ENCODE results near the gene SMARCA4. TPM values are rescaled to one million over a fixed set of nuclear protein-coding genes. Genes with fewer than 3 reads are reported as not detected.
A peak's percentile ranks its signal among the peaks of the same experiment; 100 is the strongest.

SMARCA4 gene
- total and polyA plus RNA-seq, 2 experiments from 2014 or later, result 80.7 to 93.4 TPM

DNA sequence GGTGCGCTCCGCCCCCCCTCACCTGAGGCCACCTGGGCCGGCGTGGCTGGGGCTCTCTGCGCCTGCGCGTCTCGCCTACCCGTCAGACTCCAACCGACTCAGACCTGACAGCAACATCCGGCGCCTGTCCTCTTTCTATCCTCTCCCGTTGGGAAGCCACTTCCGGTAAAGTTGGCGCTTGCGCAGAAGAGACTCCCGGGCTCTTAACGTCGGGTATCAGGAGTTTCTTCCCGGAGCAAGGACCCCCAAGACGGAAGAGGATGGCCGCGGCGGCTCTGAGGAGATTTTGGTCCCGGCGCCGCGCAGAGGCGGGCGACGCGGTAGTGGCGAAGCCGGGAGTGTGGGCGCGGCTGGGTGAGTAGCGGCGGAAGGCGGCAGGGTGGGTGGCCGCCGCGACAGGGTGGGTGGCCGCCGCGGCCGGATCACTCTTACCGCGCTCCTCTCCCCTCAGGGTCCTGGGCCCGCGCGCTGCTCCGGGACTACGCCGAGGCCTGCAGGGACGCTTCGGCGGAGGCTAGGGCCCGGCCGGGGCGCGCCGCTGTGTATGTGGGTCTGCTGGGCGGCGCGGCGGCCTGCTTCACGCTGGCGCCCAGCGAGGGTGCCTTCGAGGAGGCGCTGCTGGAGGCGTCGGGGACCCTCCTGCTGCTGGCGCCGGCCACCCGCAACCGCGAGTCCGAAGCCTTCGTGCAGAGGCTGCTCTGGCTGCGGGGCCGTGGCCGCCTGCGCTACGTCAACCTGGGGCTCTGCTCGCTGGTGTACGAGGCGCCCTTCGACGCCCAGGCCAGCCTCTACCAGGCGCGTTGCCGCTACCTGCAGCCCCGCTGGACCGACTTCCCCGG lies 32.0 kb upstream of the SMARCA4 start, which contains the start of the genes TIMM29 and YIPF2:
TIMM29 (plus strand) TSS at position 249 of the 839 bp plus-strand sequence; CDS start at position 261, 12 bp downstream.
YIPF2 (minus strand) TSS at position 77 of the 839 bp plus-strand sequence. CDS start 229 bp downstream, outside the sequence.
- peaks cover 65% of the 10 kb centered on the region for H3K79me2 ChIP-seq

DNA sequence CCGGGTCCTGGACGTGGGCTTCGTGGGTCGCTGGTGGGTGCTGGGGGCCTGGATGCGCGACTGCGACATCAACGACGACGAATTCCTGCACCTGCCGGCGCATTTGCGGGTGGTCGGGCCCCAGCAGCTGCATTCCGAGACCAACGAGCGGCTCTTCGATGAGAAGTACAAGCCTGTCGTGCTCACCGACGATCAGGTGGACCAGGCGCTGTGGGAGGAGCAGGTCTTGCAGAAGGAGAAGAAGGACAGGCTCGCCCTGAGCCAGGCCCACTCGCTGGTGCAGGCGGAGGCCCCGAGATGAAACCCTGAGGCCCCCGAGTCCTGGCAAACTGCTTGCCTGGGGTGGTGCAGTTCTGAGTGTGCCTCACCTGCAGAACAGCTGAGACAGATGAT lies 31.4 kb upstream of the SMARCA4 start:
- peaks cover 12% of the 10 kb centered on the region for H3K4me1 ChIP-seq (ENCODE audit: insufficient read depth)
- no peak for TF ChIP-seq EZH2phosphoT487 (IDR thresholded peaks at IDR 0.05; ENCODE audit: low read depth, severe bottlenecking, unreplicated experiment)
- TF ChIP-seq CTCF (IDR thresholded peaks at IDR 0.05; ENCODE audit: poor library complexity), result no peak
- TF ChIP-seq EZH2 (IDR thresholded peaks at IDR 0.05; ENCODE audit: borderline replicate concordance), result no peak
- peak overlapping the region; percentile 36 for H2AFZ ChIP-seq
- H3K4me2 ChIP-seq, result peak overlapping the region; percentile 96
- WGBS (ENCODE audit: low lambda C conversion rate, missing lambda C conversion rate), result 8% methylated on average over 27 of the region's 27 CpGs
- no peaks in the 10 kb centered on the region for H3K9me2 ChIP-seq (replicated peaks; ENCODE audit: insufficient read depth)
- peaks cover 65% of the 10 kb centered on the region for H3K79me2 ChIP-seq
- no peaks in the 10 kb centered on the region for H3K27me3 ChIP-seq
- H3K27ac ChIP-seq, result peak overlapping the region; percentile 76
- peak; percentile 43 for DNase-seq (ENCODE audit: low spot score)
- H4K20me1 ChIP-seq (ENCODE audit: insufficient read depth, poor library complexity, severe bottlenecking), result peaks cover 4% of the 10 kb centered on the region
- H3K4me3 ChIP-seq, result peak overlapping the region; percentile 65
- no peaks in the 10 kb centered on the region for H3K36me3 ChIP-seq (replicated peaks; ENCODE audit: insufficient read depth, low read depth)
- H3K9me3 ChIP-seq (ENCODE audit: low read depth), result no peaks in the 10 kb centered on the region

More for the DNA sequence above, 32.0 kb upstream of the SMARCA4 start, which contains the start of the genes TIMM29 and YIPF2:
- Histone ChIP-seq H3K4me1 (ENCODE audit: insufficient read depth) (peaks cover 12% of the 10 kb centered on the region), H3K4me2 (peak within 1 kb of the TSS; percentile 97), H3K9me2 (replicated peaks; ENCODE audit: insufficient read depth) (no peaks in the 10 kb centered on the region), H3K27ac (peak within 1 kb of the TSS; percentile 76), H2AFZ (peak within 1 kb of the TSS; percentile 60), H3K36me3 (replicated peaks; ENCODE audit: insufficient read depth, low read depth) (no peaks in the 10 kb centered on the region), H3K9me3 (ENCODE audit: low read depth) (no peaks in the 10 kb centered on the region), H4K20me1 (ENCODE audit: insufficient read depth, poor library complexity, severe bottlenecking) (peaks cover 4% of the 10 kb centered on the region), H3K4me3 (peak within 1 kb of the TSS; percentile 65), H3K27me3 (no peaks in the 10 kb centered on the region)
- WGBS (ENCODE audit: low lambda C conversion rate, missing lambda C conversion rate), result 3% methylated on average over 54 of the region's 96 CpGs
- peak; percentile 99 for DNase-seq (ENCODE audit: low spot score)
- TF ChIP-seq EZH2 (IDR thresholded peaks at IDR 0.05; ENCODE audit: borderline replicate concordance) (no peak), CTCF (IDR thresholded peaks at IDR 0.05; ENCODE audit: poor library complexity) (no peak), EZH2phosphoT487 (IDR thresholded peaks at IDR 0.05; ENCODE audit: low read depth, severe bottlenecking, unreplicated experiment) (no peak)

GRCh38 chr19:10935371-10936059 lies 25.3 kb upstream of the SMARCA4 start:
- Histone ChIP-seq H3K4me1 (ENCODE audit: insufficient read depth) (peaks cover 8% of the 10 kb centered on the region), H3K36me3 (replicated peaks; ENCODE audit: insufficient read depth, low read depth) (no peaks in the 10 kb centered on the region), H3K9me3 (ENCODE audit: low read depth) (no peaks in the 10 kb centered on the region), H3K9me2 (replicated peaks; ENCODE audit: insufficient read depth) (no peaks in the 10 kb centered on the region), H3K4me2 (no peak overlapping the region), H4K20me1 (ENCODE audit: insufficient read depth, poor library complexity, severe bottlenecking) (peaks cover 4% of the 10 kb centered on the region), H2AFZ (no peak overlapping the region), H3K79me2 (peaks cover 28% of the 10 kb centered on the region), H3K27ac (no peak overlapping the region), H3K4me3 (no peak overlapping the region), H3K27me3 (no peaks in the 10 kb centered on the region)
- WGBS (ENCODE audit: low lambda C conversion rate, missing lambda C conversion rate), result 85% methylated on average over 9 of the region's 9 CpGs
- TF ChIP-seq EZH2 (IDR thresholded peaks at IDR 0.05; ENCODE audit: borderline replicate concordance), result no peak
- TF ChIP-seq CTCF (IDR thresholded peaks at IDR 0.05; ENCODE audit: poor library complexity), result no peak
- no peak for TF ChIP-seq EZH2phosphoT487 (IDR thresholded peaks at IDR 0.05; ENCODE audit: low read depth, severe bottlenecking, unreplicated experiment)
- no peak for DNase-seq (ENCODE audit: low spot score)

All from hepatocyte (in vitro differentiated cells).